ENCODE measurements around the gene ASCC1.

DNA sequence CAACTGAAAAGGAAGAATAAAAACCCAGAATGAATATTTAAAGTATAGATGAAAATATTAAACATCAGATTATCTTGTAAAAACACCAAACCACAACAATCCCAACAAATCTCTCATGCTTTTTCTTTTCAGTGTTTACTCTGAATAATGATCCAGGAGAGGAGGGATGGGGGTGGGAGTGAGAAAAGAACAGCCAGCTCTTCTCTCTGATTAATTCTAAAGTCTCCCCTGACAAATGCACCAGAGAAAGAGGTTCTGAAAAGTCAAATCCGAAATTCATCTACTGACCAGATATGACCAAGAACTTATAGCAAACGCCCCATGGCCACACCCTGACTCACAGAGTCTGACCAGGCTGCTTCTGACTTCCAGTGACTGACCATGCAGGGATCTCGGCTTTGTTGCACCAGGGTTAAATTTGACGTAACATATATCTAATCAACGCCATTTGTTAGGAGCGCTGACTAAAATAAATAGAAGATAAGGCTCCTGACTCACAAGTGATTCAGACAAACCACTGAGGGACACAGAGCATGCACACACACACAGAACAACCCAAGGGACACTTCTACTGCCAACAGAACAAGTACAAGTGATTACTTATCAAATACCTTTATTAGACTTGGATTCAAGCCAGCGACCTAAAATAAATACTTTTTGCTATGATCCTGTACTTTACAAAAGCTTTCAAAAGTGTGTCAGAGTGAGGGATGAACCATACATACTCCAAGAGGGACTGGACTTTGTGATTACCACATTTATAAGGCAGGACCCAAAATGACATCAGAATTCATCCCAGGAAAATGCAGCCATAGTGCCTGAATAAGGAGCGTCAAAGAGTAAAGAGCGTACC is 118.4 kb downstream of the ASCC1 start:
- no peak for TF ChIP-seq SUZ12 (IDR thresholded peaks at IDR 0.05; ENCODE audit: extremely low read depth, insufficient read depth, insufficient read length)
- no peak for TF ChIP-seq ZNF274 (IDR thresholded peaks at IDR 0.05; ENCODE audit: low read depth, low read length)
- no peak for TF ChIP-seq YY1 (IDR thresholded peaks at IDR 0.05; ENCODE audit: insufficient read depth, insufficient read length)

Data from NT2/D1 (cell line).